Measurements from ENCODE around the gene GGA1.

The GGA1 gene

GRCh38 chr22:37641561-37641949, 32.9 kb downstream of the GGA1 start:
- TF ChIP-seq EP300 (IDR thresholded peaks at IDR 0.05; ENCODE audit: borderline replicate concordance), result no peak
- TF ChIP-seq USF1 (IDR thresholded peaks at IDR 0.05), result no peak
- TF ChIP-seq YY1 (IDR thresholded peaks at IDR 0.05; ENCODE audit: low read depth), result no peak
- no peak for TF ChIP-seq ZBTB7A (IDR thresholded peaks at IDR 0.05; ENCODE audit: low read depth)
- TF ChIP-seq TEAD4 (IDR thresholded peaks at IDR 0.05), result no peak
- no peak for TF ChIP-seq REST (IDR thresholded peaks at IDR 0.05; ENCODE audit: low read depth)
- TF ChIP-seq FOXM1 (IDR thresholded peaks at IDR 0.05; ENCODE audit: borderline replicate concordance, low read depth), result no peak
- TF ChIP-seq EGR1 (IDR thresholded peaks at IDR 0.05), result no peak
- no peak for TF ChIP-seq MAX (IDR thresholded peaks at IDR 0.05)
- TF ChIP-seq TAF1 (IDR thresholded peaks at IDR 0.05; ENCODE audit: low read depth), result no peak
- TF ChIP-seq TCF12 (IDR thresholded peaks at IDR 0.05; ENCODE audit: low read depth), result no peak
- TF ChIP-seq CEBPB (IDR thresholded peaks at IDR 0.05), result no peak
- TF ChIP-seq CREB1 (IDR thresholded peaks at IDR 0.05; ENCODE audit: low read depth), result no peak
- no peak for TF ChIP-seq RAD21 (IDR thresholded peaks at IDR 0.05; ENCODE audit: low read depth)
- no peak for TF ChIP-seq NFIC (IDR thresholded peaks at IDR 0.05)

- TF ChIP-seq RAD21 (IDR thresholded peaks at IDR 0.05; ENCODE audit: low read depth) (peak; percentile 76), CREB1 (IDR thresholded peaks at IDR 0.05; ENCODE audit: low read depth) (no peak)
These were observed 34.7 kb downstream of the GGA1 start for GRCh38 chr22:37643225-37643847.

- TF ChIP-seq YY1 (IDR thresholded peaks at IDR 0.05; ENCODE audit: low read depth) (no peak), RAD21 (IDR thresholded peaks at IDR 0.05; ENCODE audit: low read depth) (no peak), TEAD4 (IDR thresholded peaks at IDR 0.05) (no peak), FOXM1 (IDR thresholded peaks at IDR 0.05; ENCODE audit: borderline replicate concordance, low read depth) (no peak), MAX (IDR thresholded peaks at IDR 0.05) (no peak), CEBPB (IDR thresholded peaks at IDR 0.05) (no peak), NFIC (IDR thresholded peaks at IDR 0.05) (no peak), REST (IDR thresholded peaks at IDR 0.05; ENCODE audit: low read depth) (no peak), TAF1 (IDR thresholded peaks at IDR 0.05; ENCODE audit: low read depth) (no peak), CREB1 (IDR thresholded peaks at IDR 0.05; ENCODE audit: low read depth) (no peak)
These were observed 38.7 kb downstream of the GGA1 start for GRCh38 chr22:37647317-37647716.

GRCh38 chr22:37647928-37648327, 39.3 kb downstream of the GGA1 start:
- TF ChIP-seq NFIC (IDR thresholded peaks at IDR 0.05), result peak; percentile 67
- TF ChIP-seq USF1 (IDR thresholded peaks at IDR 0.05), result no peak

GRCh38 chr22:37650463-37651136, 42.0 kb downstream of the GGA1 start:
- TF ChIP-seq RAD21 (IDR thresholded peaks at IDR 0.05; ENCODE audit: low read depth), result no peak

GRCh38 chr22:37654563-37655251, 46.1 kb downstream of the GGA1 start:
- TF ChIP-seq TAF1 (IDR thresholded peaks at IDR 0.05; ENCODE audit: low read depth) (no peak), FOXM1 (IDR thresholded peaks at IDR 0.05; ENCODE audit: borderline replicate concordance, low read depth) (no peak), NFIC (IDR thresholded peaks at IDR 0.05) (no peak), CEBPB (IDR thresholded peaks at IDR 0.05) (no peak), CREB1 (IDR thresholded peaks at IDR 0.05; ENCODE audit: low read depth) (no peak), YY1 (IDR thresholded peaks at IDR 0.05; ENCODE audit: low read depth) (no peak), TCF12 (IDR thresholded peaks at IDR 0.05; ENCODE audit: low read depth) (no peak), EGR1 (IDR thresholded peaks at IDR 0.05) (no peak), USF1 (IDR thresholded peaks at IDR 0.05) (no peak), RAD21 (IDR thresholded peaks at IDR 0.05; ENCODE audit: low read depth) (no peak), ZBTB7A (IDR thresholded peaks at IDR 0.05; ENCODE audit: low read depth) (no peak), REST (IDR thresholded peaks at IDR 0.05; ENCODE audit: low read depth) (no peak), EP300 (IDR thresholded peaks at IDR 0.05; ENCODE audit: borderline replicate concordance) (no peak), MAX (IDR thresholded peaks at IDR 0.05) (no peak), TEAD4 (IDR thresholded peaks at IDR 0.05) (no peak)
